Activated gamma-delta T cell treated with anti-CD3 and anti-CD28 coated beads, Interleukin-2, amount 50 U/mL, for 16 hours (primary cell): ENCODE data around the gene WDR38.

Experiments used
- DNase-seq: peaks from one replicate; pipeline ENCODE4 v3.0.0-alpha.2; 2020; ENCODE audit warnings: low read depth

Gene WDR38

GRCh38 chr9:124852829-124853531 lies at the start of gene WDR38:
Gene WDR38, plus strand, starts transcription at chr9:124853460. Its CDS starts 72 bp downstream, at chr9:124853532.
- DNase-seq = peak; percentile 70

- DNase-seq = no peak
Observed at GRCh38 chr9:124803911-124804310, 49.3 kb upstream of the WDR38 start.

DNA sequence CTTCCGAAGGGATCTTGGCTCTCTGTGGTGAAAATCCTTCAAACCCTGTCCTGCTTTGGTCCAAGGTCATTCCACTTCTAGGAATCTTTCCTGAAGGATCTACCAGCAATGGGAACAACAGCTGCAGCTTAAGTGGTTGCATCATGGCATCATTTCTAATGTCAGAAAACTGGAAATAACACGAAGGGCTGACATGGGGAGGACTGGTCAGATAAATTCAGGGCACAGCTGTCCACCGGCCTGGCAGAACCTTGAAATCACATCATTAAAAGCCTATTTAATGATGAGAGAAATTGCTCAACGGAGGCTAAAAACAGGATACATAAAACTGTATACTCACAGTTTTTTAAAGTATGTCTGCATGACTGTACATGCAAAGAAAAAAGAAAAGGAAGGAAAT lies 48.1 kb upstream of the WDR38 start:
- DNase-seq = no peak

DNA sequence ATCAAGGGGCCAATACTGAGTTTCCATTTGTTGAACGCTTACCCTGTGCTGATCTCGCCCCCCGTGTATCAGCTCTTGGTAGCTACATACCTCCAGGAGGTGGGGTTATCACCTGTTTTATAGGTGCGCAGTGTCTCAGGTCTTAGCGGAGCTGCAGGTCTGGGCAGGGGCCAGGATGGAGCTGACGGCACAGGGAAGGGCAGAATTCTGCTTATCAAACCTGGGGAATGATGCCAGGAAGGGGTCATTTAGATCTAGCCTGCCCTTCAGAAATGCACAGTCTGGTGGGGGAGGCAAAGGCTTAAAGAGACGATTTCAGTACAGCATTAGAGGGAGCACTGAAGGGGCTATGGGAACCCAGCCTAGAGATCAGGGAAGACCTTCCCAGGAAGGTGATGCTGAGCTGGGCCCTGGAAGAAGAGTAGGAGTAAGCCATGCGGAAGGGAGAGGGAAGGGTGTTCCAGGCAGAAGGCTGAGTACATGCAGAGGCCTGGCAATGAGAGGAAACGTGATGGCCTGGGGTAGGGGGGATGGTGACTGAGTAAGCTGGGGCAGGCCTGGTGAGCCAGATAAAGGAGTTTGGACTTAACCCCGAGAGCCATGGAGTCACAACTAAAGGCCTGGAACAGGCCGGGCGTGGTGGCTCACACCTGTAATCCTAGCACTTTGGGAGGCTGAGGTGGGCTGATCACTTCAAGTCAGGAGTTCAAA lies 44.9 kb upstream of the WDR38 start:
- no peak for DNase-seq

DNA sequence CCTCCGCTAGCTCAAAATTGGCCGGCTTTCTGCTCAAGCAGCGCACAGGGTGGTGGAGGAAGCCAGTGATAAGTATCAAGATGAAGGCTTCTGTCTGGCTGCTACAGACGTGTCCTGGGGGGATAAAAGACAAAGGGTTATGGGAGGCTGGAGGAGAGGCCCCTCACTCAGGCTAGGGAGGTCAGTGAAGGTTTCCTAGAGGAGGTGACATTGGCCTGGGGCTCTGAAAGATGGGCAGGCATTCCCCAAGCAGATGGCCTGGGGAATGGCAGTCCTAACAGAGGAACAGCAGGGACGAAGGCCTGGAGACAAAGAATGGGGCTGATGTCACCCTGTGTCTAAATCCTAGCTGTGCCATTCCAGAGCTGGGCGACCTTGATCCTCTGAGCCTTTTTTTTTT lies 44.0 kb upstream of the WDR38 start:
- no peak for DNase-seq

DNA sequence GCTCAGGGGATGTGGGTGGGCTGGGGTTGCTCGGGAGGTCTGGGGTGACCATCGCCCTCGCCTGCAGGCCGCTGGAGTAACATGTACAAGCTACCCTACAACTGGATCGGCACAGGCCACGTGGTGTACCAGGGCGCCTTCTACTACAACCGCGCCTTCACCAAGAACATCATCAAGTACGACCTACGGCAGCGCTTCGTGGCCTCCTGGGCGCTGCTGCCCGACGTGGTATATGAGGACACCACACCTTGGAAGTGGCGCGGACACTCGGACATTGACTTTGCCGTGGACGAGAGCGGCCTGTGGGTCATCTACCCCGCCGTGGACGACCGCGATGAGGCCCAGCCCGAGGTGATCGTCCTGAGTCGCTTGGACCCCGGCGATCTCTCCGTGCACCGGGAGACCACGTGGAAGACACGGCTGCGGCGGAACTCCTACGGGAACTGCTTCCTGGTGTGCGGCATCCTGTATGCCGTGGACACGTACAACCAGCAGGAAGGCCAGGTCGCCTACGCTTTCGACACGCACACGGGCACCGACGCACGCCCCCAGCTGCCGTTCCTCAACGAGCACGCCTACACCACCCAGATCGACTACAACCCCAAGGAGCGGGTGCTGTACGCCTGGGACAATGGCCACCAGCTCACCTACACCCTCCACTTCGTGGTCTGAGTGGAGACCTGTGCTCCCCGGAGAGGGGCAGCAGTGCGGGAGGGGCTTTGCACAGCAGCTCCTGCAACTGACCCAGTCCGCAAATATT lies 43.3 kb upstream of the WDR38 start:
- no peak for DNase-seq

DNA sequence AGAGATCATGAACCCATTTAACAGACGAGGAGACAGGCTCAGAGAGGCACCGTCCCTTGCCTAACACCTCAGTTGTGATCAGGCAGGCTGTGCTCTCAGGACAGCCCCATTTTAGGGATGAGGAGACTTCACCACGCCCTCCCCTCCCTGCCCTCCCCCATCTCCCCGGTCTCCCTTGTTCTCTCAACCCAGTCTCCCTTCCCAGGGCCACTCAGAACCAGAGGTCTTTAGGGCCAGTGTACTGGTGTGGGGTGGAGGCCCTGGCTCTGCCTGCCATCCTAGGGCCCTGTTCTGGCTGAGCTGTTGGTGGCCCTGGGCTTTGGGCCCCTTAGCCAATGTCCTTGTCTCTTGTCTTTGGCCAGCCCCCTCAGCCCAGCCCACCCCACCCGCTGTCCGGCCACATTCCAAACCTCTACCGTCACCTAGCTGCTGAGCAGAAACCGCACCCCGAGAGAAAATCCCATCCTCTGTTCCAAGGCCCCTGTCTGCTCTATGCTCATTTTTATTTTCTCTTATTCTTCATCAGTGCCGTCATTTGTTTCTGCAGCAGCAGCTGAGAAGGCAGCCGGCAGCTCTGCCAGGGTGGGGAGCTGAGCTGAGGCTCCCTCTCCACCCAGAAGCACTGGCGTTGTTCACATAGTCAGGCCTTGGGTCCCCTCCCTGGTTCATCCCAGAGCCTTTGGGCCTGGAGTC lies 42.5 kb upstream of the WDR38 start:
- no peak for DNase-seq

GRCh38 chr9:124812441-124812876 lies 40.8 kb upstream of the WDR38 start:
- DNase-seq = no peak

- no peak for DNase-seq
Observed at GRCh38 chr9:124813041-124813440, 40.2 kb upstream of the WDR38 start.

GRCh38 chr9:124813501-124814163 lies 39.6 kb upstream of the WDR38 start:
- DNase-seq = no peak

DNA sequence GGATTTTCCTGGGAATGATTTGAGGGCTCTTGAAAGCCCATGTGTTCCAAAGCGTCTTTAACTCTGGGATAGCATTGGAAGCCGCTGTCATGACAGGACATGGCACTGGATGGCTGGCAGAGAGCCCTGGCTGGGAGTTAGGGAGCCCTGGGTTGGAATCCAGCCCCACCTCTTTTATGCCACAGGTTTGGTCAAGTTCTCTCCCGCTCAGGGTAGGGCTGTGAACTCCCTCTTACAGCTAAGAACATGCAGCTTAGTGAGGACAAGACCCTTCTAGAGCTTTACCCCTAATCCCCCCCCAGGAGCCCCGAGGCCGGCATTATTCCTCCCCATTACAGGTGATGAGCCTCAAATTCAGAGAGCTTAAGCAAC lies 39.1 kb upstream of the WDR38 start:
- no peak for DNase-seq

DNA sequence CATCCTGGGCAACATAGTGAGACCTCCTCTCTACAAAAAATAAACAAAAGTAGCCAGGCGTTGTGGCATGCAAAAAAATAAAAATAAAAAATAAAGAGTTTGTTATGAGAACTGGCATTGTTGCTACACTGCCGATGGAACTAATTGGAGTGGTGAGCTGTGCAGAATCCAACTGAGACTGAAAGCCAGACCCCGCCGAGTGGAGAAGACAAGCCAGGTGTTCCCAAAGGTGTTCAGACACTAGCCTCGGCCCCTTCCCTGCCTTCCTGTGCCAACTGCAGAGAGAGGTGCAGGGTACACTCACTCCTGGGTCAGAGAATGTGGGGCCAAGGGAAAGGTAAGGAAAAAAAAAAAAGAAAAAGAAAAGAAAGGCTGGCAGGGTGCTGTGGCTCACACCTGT lies 37.7 kb upstream of the WDR38 start:
- no peak for DNase-seq

GRCh38 chr9:124818431-124819281 lies 34.6 kb upstream of the WDR38 start:
- DNase-seq = no peak

- no peak for DNase-seq
Observed at GRCh38 chr9:124820698-124821623, 32.3 kb upstream of the WDR38 start.

- DNase-seq = no peak
Observed at GRCh38 chr9:124828489-124829333, 24.5 kb upstream of the WDR38 start.

GRCh38 chr9:124829334-124829669 lies 24.0 kb upstream of the WDR38 start:
- no peak for DNase-seq

GRCh38 chr9:124830593-124830992 lies 22.7 kb upstream of the WDR38 start:
- no peak for DNase-seq

- DNase-seq = no peak
Observed at GRCh38 chr9:124831642-124832364, 21.5 kb upstream of the WDR38 start.
